SK-N-SH (cell line): ENCODE data around the gene EIF4E2. TPM values are rescaled to one million over a fixed set of nuclear protein-coding genes. Genes with fewer than 3 reads are reported as not detected.
A peak's percentile ranks its signal among the peaks of the same experiment; 100 is the strongest.

Experiments
- CTCF ChIA-PET: fragments of 300-600, 350-600 bp; formaldehyde crosslinking; extraction: SDS; loops from one replicate; lab custom pipeline; 2021; lab: Yijun Ruan, JAX
- POLR2A ChIA-PET: fragments of 350-600 bp; sonication (Branson Sonifier 250); formaldehyde crosslinking; extraction: SDS; loops from one replicate; lab custom pipeline; 2020; ENCODE audit warnings: antibody characterized with exemption, inconsistent platforms; lab: Yijun Ruan, JAX
- DNase-seq: peaks from one replicate; pipeline ENCODE4 v3.0.0; 2012
- H2AFZ ChIP-seq: fragments of 200-600 bp; sonication (generic); 2 replicates; pipeline ENCODE4 v1.8.1; 2016; ENCODE audit warnings: antibody characterized with exemption, mild to moderate bottlenecking, low read depth
- H3F3A ChIP-seq: fragments of 200-600 bp; sonication (generic); replicated peaks from 2 replicates; pipeline ENCODE3; 2016; ENCODE audit warnings: antibody characterized with exemption, mild to moderate bottlenecking; ENCODE audit not compliant: insufficient read depth
- H3K27ac ChIP-seq, 2 experiments: fragments of 200-500 bp in 1 of 2; fragments of 200-600 bp in 1 of 2; sonication (Bioruptor generic) in 1 of 2; sonication (generic), shearing (Covaris generic) in 1 of 2; 2 replicates each; pipeline versions ENCODE4 v1.5.1 to v1.6.1; 2014 to 2016; ENCODE audit warnings: low read depth in 2 of 2, inconsistent platforms in 1 of 2, low read length in 1 of 2, mild to moderate bottlenecking in 1 of 2, mixed read lengths in 1 of 2
- H3K27me3 ChIP-seq: fragments of 200-600 bp; sonication (generic), shearing (Covaris generic); 2 replicates; pipeline ENCODE4 v1.6.1; 2016; ENCODE audit warnings: mixed run types; ENCODE audit not compliant: insufficient read depth
- H3K36me3 ChIP-seq, 2 experiments: fragments of 200-500 bp in 1 of 2; fragments of 200-600 bp in 1 of 2; sonication (Bioruptor generic) in 1 of 2; sonication (generic) in 1 of 2; replicated peaks in 1 of 2; 2 replicates each; pipeline versions ENCODE3 to v1.5.1; 2014 to 2016; ENCODE audit warnings: low read length in 1 of 2, mild to moderate bottlenecking in 1 of 2; ENCODE audit not compliant: insufficient read depth in 2 of 2, control insufficient read depth in 1 of 2
- H3K4me1 ChIP-seq, 2 experiments: fragments of 200-500 bp in 1 of 2; fragments of 200-600 bp in 1 of 2; sonication (Bioruptor generic) in 1 of 2; sonication (generic), shearing (Covaris generic) in 1 of 2; 2 replicates each; pipeline versions ENCODE4 v1.5.1 to v1.6.1; 2014 to 2016; ENCODE audit warnings: low read depth in 1 of 2, low read length in 1 of 2, mixed run types in 1 of 2; ENCODE audit not compliant: insufficient read depth in 2 of 2, control insufficient read depth in 1 of 2
- H3K4me2 ChIP-seq: fragments of 200-600 bp; sonication (generic), shearing (Covaris generic); 2 replicates; pipeline ENCODE4 v1.6.1; 2017; ENCODE audit warnings: mixed run types
- H3K4me3 ChIP-seq, 2 experiments: fragments of 200-500 bp in 1 of 2; fragments of 200-600 bp in 1 of 2; sonication (Bioruptor generic) in 1 of 2; sonication (generic), shearing (Covaris generic) in 1 of 2; 2 replicates each; pipeline versions ENCODE4 v1.5.1 to v1.8.1; 2014 to 2016; ENCODE audit warnings: low read depth in 2 of 2, inconsistent platforms in 1 of 2, low read length in 1 of 2, mild to moderate bottlenecking in 1 of 2, mixed read lengths in 1 of 2, moderate library complexity in 1 of 2
- H3K79me2 ChIP-seq: fragments of 200-600 bp; sonication (generic); 2 replicates; pipeline ENCODE4 v1.8.1; 2017; ENCODE audit warnings: mild to moderate bottlenecking; ENCODE audit not compliant: insufficient read depth
- H3K9ac ChIP-seq: fragments of 200-600 bp; sonication (generic); 2 replicates; pipeline ENCODE4 v1.6.1; 2017; ENCODE audit warnings: mixed run types
- H3K9me2 ChIP-seq: fragments of 200-600 bp; sonication (generic); 2 replicates; pipeline ENCODE4 v1.6.1; 2017; ENCODE audit warnings: mixed run types
- H3K9me3 ChIP-seq: fragments of 200-600 bp; sonication (generic); 2 replicates; pipeline ENCODE4 v1.6.1; 2017; ENCODE audit warnings: mixed run types, mild to moderate bottlenecking, moderate library complexity
- H4K20me1 ChIP-seq: fragments of 200-600 bp; sonication (generic); 2 replicates; pipeline ENCODE4 v1.6.1; 2017; ENCODE audit warnings: mild to moderate bottlenecking, mixed run types; ENCODE audit not compliant: insufficient read depth
- FOXM1 ChIP-seq: IDR thresholded peaks from 2 replicates; pipeline ENCODE4 v1.4.0; 2012; ENCODE audit warnings: low read depth, mild to moderate bottlenecking
- RXRA ChIP-seq: IDR thresholded peaks from 2 replicates; pipeline ENCODE4 v1.4.0; 2012; ENCODE audit warnings: low read depth, mild to moderate bottlenecking, borderline replicate concordance
- WGBS: methylation state at CpG from one replicate; pipeline ENCODE4 v1.1.6; 2017; ENCODE audit warnings: low lambda C conversion rate; 5-methylcytosine and 5-hydroxymethylcytosine counted together
- polyA plus RNA-seq, 3 experiments: library from polyadenylated mRNA; depleted of rRNA; stranded (reverse); fragments of >200 nt; gene quantifications; 2 replicates each; pipeline ENCODE4 v1.2.3, GENCODE V29; 2012
- TF ChIP-seq, protein P1 (sequence below): IDR thresholded peaks from 2 replicates; pipeline ENCODE4 v1.4.0; 2012; ENCODE audit warnings: low read depth, borderline replicate concordance
- TF ChIP-seq, protein P2 (sequence below): fragments of 150-350 bp; IDR thresholded peaks from 2 replicates; pipeline ENCODE4 v1.6.1; 2017; ENCODE audit warnings: antibody characterized with exemption, low read length, low read depth, borderline replicate concordance

EIF4E2 gene
- polyA plus RNA-seq, 1 of the 3 experiments (the other 2 are of a cell fraction): 29.1 TPM

DNA sequence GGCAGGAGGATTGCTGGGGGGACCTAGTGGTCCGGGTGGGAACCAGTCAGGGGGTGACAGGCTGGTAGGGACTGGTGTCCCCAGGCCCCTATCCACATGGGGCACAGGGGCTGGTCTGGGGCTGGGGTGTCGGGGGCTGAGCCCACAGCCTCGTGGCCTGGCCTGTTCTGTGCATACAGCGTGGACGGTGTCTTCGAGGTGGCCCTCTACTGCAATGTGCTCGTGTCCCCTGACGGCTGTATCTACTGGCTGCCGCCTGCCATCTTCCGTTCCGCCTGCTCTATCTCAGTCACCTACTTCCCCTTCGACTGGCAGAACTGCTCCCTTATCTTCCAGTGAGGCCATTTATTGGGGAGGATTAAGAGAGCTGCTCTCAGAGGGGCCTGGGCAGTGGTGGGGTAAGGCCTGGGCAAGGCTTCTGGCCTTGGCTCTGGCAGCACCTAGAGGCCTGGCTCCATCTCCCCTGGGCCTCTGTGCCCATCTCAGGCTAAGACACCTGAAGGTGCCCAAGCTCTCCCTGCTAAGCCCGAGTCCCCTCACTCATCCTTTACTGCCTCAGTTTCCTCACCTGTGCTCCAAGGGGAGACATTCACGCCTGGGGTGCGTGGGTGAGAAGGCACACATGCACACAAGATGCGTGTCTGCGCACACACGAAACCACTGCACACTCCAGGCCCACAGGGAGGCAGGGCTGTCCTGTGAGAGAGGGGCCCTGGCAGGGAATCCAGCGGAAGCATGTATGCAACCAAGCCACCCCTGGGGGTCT lies 9.1 kb upstream of the EIF4E2 start:
- Histone ChIP-seq H3K4me3 (no peak overlapping the region), H3K9me3 (no peaks in the 10 kb centered on the region), H2AFZ (no peak overlapping the region), H3K4me1 (no peaks in the 10 kb centered on the region; a peak in 1 of 4 replicates), H4K20me1 (no peaks in the 10 kb centered on the region), H3K4me2 (no peak overlapping the region), H3K9me2 (no peaks in the 10 kb centered on the region), H3K36me3 (no peaks in the 10 kb centered on the region), H3F3A (no peaks in the 10 kb centered on the region), H3K79me2 (peaks cover 5% of the 10 kb centered on the region), H3K27me3 (no peaks in the 10 kb centered on the region), H3K27ac (no peak overlapping the region), H3K9ac (no peak overlapping the region)
- WGBS: 87% methylated on average over 13 of the region's 19 CpGs
- peak; percentile 42 for DNase-seq
- TF ChIP-seq FOXM1: no peak
- CTCF ChIA-PET: interaction anchor here (1.6 kb wide), 1 partner anchor 19 kb away, joined by 4 read pairs; no protein-coding TSS in a partner anchor
- POLR2A ChIA-PET: interaction anchor here (0.8 kb wide), 1 partner anchor 9 kb away, joined by 3 read pairs; the partner anchor contains the start of genes EIF4E2 and TIGD1

DNA sequence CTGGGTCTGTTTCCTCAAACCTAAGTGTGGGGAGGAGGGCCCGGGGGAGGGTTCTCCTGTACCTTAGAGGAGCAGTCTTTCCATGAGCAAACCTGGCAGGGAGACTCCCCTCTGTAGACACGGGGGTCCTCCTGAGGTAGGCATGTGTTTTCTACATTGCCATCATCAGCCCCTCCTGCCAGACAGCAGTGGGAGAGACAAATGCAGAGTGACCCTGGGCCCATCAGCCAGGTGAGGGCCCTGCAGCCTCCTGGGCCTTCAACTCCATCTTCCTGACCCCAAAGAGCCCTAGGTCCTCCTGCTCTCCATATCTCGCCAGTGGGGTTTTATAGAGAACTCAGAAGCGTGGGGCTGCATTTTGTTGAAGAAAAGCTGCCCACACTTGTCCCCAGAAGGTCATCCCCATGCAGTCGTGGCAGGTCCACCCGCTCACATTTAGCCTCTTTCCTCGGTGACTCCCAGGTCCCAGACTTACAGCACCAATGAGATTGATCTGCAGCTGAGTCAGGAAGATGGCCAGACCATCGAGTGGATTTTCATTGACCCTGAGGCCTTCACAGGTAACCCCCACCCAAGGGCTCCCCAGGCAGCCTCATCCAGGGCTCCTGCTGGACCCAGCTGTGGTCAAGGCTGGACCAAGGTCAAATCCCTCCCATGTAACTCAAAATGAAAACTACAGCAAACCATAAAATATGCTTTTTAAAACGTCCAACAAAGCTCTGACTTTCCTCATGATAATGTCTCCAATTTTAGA lies 8.4 kb upstream of the EIF4E2 start:
- POLR2A ChIA-PET: no interaction called here
- CTCF ChIA-PET: interaction anchor here (1.5 to 1.6 kb wide), 2 partner anchors 18 to 20 kb away, joined by 4 read pairs; no protein-coding TSS in a partner anchor
- TF ChIP-seq, protein P1, sequence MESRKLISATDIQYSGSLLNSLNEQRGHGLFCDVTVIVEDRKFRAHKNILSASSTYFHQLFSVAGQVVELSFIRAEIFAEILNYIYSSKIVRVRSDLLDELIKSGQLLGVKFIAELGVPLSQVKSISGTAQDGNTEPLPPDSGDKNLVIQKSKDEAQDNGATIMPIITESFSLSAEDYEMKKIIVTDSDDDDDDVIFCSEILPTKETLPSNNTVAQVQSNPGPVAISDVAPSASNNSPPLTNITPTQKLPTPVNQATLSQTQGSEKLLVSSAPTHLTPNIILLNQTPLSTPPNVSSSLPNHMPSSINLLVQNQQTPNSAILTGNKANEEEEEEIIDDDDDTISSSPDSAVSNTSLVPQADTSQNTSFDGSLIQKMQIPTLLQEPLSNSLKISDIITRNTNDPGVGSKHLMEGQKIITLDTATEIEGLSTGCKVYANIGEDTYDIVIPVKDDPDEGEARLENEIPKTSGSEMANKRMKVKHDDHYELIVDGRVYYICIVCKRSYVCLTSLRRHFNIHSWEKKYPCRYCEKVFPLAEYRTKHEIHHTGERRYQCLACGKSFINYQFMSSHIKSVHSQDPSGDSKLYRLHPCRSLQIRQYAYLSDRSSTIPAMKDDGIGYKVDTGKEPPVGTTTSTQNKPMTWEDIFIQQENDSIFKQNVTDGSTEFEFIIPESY: no peak
- TF ChIP-seq FOXM1: no peak
- no peak for TF ChIP-seq RXRA
- TF ChIP-seq, protein P2, sequence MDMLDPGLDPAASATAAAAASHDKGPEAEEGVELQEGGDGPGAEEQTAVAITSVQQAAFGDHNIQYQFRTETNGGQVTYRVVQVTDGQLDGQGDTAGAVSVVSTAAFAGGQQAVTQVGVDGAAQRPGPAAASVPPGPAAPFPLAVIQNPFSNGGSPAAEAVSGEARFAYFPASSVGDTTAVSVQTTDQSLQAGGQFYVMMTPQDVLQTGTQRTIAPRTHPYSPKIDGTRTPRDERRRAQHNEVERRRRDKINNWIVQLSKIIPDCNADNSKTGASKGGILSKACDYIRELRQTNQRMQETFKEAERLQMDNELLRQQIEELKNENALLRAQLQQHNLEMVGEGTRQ: no peak

More for the DNA sequence above, 8.4 kb upstream of the EIF4E2 start:
- no peaks in the 10 kb centered on the region for H3F3A ChIP-seq
- H3K27ac ChIP-seq: no peak overlapping the region
- H3K79me2 ChIP-seq: peaks cover 12% of the 10 kb centered on the region
- H3K36me3 ChIP-seq: no peaks in the 10 kb centered on the region
- H3K9me3 ChIP-seq: no peaks in the 10 kb centered on the region
- no peaks in the 10 kb centered on the region for H4K20me1 ChIP-seq
- 79% methylated on average over 7 of the region's 9 CpGs for WGBS
- no peaks in the 10 kb centered on the region for H3K27me3 ChIP-seq
- H3K4me2 ChIP-seq: no peak overlapping the region
- DNase-seq: no peak
- no peaks in the 10 kb centered on the region; a peak in 1 of 4 replicates for H3K4me1 ChIP-seq
- H2AFZ ChIP-seq: no peak overlapping the region
- no peaks in the 10 kb centered on the region for H3K9me2 ChIP-seq
- H3K4me3 ChIP-seq: no peak overlapping the region
- H3K9ac ChIP-seq: no peak overlapping the region
